ENCODE measurements around the gene OTULIN.

Gene OTULIN

DNA sequence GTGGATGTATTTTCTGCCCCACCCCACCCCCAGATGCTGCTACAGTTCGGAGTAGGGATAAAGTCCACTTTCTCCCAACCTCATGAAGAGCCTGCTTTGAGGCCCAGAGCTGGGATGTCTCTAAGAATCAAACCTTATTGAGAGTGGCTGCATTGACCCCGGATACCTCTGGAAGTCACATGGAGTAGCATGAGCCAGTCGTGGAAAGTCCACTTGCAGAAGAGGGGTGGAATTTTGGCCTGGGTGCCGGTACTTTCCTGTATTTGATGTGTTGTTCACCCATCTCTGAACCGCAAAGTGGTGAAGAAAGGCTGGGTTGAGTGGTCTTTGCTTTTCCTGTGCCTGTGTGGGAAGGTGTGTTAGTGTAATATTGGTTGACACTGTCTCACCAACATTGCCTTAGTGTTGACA, 3.7 kb downstream of the OTULIN start:
- no peak for DNase-seq (ENCODE audit: low spot score)

DNA sequence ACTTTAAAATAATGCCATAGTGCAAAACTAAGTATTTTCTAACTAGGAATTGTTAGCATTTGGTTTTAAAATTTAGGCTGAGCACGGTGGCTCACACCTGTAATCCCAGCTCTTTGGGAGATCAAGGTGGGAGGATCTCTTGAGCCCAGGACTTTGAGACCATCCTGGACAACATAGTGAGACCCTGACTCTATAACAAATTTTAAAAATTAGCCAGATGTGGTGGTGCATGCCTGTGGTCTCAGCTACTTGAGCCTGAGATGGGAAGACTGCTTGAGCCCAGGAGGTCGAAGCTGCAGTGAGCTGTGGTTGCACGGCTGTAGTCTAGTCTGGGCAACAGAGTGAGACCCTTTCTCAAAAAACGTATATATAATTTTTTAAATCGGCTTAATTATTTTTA, 4.9 kb downstream of the OTULIN start:
- DNase-seq (ENCODE audit: low spot score) = no peak

DNA sequence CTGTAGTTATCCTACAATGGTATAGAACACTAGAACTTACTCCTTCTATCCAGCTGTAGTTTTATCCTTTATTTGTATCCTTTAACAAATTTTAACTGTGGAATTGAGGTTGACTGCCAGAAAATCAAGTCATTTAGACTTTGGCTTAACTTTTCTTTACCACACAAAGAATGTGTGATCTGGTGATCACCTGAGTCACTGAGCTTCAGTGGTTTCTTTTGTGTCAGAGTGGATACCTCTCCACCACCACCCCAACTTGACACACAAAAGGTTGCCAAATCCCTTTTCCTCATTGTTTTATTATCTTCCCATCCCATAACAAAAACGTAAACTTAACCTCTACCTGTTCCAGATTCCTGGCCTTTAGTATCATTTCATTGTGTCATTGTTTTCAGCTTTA, 5.5 kb downstream of the OTULIN start:
- peak; percentile 18 for DNase-seq (ENCODE audit: low spot score)

DNA sequence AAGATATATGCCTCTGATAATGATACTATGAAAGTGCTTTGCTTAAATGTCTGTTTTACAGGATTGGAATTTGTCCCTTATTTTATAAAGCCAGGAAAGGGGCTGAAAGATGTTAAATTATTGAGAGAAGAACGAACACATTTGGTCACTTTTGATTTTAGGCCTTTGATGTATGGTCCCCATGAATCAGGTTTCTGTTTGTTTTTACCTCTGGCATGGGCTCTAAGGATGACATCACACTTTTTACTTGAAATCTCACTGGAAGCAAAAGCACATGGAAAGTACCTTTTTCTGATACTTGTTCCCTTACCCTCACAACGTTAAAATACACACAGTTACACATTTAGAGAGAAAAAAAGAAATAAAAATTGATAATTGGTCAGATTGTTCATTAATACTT, 6.9 kb downstream of the OTULIN start:
- DNase-seq (ENCODE audit: low spot score) = no peak

DNA sequence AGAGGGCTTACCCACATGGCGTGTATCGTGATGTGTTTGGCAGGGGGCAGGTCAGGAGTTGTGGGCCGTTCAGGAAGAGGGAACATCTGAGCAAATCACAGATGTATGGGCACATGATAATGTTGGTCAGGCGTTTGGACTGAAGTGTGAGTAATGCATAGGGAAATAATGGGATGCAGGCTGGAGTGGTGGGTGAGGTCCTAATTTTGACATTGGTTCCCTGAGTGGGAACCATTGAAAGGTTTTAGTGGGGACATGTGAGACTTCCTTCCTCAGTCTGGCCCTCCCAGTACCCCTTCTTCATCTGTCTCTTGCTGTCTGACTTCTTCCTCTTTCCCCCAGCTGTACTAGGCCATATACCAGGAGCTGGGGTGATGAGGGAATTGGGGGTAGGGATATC, 7.6 kb downstream of the OTULIN start:
- DNase-seq (ENCODE audit: low spot score) = no peak

DNA sequence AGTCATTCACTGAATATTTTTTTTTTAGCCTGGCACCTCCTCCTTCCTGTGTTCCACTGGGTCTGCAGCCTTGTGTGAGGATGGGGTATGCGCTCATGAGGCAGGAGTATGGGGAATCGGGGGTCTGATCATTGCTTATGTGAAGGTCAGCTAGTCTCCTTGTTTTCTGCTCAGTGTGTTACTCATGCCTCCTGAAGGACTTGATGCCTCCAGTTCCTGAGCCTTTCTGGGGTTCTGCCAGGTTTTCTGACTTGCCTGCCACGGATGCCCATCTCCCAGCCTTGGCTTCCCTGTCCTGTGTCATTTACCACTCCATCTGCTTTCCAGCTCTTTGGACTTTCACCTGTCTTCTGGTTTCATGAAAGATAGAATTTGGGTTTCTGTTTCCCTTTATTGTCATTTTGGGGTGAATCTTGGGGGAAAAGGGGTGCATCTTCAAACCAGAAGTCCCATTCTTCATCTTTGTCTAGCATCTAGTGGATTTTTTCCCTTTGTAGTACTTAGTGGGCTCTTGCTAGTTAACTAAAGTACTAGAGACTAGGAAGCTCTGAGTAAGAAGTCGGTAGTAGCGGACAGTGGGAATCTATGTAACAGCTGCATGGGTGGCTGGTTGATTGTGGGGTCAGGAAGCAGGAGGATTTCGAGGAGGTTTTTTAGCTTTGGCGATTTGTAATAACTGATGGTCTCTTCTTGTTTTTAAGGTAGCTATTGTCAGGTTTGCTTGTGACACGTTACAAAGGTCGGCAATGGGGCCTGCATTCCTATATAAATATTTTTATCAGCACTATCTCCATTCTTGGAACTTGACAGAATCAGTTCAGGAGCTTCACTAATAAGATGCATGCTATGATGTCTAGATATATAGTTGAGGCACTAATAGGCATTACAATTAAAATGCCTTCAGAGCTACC, 8.2 kb downstream of the OTULIN start:
- no peak for DNase-seq (ENCODE audit: low spot score)

DNA sequence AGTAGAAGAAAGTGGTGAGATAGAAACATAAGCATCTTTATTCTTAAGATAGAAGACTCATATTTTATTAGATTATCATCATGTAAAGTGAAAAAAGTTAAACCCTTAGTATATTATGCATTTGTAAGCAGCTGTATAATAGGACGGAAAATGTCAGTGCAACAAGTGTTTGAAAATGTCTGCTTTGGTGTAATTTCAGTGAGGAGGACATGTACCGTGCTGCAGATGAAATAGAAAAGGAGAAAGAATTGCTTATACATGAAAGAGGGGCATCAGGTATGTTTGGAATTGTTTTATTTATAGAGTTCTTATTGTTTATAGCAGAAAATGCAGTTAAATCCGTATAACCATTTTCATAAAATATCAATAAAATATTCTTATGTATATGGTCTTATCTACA, 8.9 kb downstream of the OTULIN start:
- DNase-seq (ENCODE audit: low spot score) = no peak

DNA sequence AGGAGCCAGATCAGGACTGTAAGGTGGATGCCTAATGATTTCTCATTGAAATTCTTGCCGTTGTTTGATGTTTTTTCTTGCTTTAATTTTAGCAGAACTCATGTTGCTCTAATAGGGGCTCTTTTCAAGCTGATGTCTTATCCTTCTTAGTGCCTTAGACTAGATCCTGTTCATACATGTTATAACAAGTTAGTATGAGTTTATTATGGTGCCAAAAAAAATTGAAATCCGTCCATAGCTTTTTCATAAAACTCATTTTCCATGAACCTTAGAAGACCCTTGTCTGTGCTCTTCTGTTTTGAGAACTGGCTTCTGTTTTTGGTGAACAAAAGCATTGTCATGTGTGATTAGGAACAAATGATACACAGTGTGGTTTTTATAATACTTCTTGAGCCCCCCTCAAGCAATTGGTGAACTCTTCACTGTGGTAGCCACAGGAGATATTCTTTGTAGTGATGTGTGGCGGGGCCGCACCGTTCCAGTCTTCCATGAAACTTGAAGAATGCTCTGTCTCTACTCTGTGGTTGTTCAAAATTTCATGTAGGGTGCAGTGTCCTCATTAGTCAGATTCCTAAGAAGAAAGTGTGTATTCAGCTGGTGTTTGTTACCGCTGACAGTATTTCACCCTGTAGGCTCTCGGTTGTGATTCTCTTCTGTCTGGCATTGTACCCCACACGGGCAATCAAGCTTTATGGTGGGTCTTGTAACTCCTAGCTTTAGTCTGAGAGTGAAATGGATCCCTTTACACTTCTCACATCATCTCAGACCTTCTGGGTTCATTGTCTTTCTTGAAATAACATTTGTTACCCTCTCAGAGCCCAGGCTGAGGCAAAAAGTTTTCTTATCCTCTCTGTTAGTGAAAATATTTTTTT, 10.7 kb downstream of the OTULIN start:
- DNase-seq (ENCODE audit: low spot score) = no peak

DNA sequence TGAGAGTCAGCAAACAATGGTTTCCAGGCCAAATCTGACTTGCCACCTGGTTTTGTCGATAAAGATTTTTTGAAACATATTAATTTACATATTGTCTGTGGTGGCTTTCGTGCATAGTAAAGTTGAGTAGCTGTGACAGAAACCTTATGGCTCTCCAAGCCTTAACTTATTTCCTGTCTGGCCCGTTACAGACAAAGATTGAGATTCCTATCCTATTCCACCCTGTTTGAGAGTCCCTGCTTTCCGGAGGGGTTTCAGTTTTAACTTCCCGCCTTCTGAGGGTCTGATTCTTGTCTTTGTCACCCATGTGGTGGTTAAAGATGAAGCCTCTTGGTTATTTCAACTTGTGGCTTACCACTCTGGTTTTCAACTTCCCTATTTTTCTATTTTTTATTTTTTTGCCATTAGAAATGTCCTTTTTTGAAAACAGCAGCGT, 11.4 kb downstream of the OTULIN start:
- no peak for DNase-seq (ENCODE audit: low spot score)

DNA sequence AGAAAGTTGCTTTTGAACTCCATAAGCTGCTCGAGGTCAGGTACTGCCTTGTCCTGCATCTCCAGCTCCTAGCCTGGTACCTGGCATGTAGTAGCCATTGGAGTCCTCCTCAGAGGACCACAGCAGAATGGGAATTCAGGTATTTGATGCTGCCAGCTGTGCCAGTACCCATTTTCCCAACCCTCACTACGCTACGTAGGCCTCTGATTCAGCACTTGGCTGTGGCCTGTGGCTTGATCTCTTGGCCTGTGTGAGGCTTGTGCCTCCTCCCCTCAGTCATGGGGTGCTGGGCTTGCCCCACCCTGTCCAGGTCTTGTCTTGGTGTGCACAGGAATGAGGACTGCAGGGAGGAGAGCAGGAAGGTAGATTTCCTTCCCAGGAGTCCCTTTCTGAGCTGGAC, 11.8 kb downstream of the OTULIN start:
- DNase-seq (ENCODE audit: low spot score) = peak; percentile 46

DNA sequence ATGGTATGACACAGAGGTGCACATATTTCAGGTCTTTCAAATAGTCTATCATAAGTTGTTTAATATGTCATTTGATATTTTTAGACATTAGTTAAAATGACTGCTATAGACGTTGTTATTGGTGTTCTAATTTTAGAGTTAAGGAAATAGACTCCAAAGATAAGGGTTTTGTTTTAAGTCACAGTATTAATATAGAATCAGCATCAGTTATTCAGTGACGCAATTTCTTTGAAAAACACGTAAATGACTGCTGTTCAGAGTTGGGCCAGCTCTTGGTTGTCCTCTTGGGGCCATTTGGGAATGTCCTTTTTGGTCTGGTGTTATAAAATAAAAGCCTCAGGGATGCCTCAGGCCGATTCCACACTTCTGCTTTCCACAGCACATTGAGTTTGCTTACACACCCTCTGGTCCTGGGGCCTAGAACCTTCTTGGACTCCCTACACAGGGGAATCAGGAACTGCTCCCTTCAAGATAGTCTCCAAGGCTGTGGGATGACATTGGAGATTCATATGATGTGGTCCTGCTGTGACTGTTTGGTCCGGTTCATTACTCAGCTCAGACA, 14.3 kb downstream of the OTULIN start:
- DNase-seq (ENCODE audit: low spot score) = no peak

DNA sequence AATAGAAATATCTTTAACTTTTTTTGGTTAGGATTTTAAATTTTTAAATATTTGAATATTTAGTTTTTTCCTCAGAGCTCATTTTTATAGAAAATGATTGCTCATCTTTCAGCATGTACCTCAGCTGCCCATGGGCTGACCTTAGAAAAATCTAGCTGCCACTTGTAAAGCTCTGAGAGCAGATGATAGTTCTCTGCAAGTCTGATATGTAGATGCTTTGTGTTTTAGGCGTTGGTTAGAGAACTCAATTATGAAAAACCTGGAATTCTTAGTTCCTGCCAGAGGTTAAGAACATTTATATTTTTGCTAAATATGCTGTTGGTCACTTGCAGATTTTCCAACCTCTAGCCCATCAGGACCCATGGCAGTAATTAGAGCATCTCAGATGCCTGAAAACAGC, 15.1 kb downstream of the OTULIN start:
- no peak for DNase-seq (ENCODE audit: low spot score)

DNA sequence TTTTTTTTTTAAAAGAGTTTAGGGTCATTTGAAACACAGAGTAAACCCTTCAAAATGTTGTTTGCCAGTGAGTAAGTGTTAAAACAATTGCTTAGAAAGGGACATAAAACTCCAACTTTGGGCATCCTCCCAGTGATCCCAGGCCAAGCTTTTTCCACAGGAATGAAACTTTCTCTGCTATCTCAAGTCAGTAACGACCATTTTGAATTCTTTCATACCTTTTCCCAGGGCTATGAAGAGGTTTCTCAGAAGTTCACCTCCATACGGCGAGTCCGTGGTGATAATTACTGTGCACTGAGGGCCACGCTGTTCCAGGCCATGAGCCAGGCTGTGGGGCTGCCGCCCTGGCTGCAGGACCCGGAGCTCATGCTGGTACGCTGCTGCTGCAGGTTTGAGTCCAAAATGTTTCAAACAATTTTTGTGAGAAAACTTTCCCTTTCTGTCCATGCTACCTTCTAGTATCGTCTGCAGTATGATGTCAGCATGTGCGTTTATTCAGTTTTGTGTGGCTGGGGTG, 16.8 kb downstream of the OTULIN start:
- DNase-seq (ENCODE audit: low spot score) = no peak

DNA sequence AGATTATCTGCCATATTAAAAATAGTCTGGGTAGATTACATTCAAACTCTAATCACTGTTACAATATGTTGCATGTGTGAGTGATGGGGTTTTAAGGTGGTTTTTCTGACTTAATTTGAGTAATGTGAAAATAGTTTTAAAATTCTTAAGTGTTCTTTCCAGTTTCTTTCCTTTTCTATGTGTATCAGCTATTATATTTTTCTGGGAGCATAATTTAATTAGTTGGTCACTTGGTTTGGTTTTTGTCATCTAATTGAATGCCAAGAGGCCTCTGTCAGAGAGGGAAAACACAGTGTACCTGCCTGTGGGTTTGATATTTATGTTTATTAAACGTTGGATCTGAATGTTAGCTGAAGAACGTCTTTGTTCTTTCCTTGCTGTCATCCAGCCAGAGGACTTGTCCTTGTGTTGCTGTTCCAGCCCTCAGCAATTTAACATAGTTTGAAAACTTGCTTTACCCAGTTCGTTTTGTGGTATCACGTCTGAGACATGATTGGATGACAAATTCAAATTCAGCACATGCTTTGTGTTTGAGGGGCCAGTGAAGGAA, 19.5 kb downstream of the OTULIN start:
- DNase-seq (ENCODE audit: low spot score) = no peak

DNA sequence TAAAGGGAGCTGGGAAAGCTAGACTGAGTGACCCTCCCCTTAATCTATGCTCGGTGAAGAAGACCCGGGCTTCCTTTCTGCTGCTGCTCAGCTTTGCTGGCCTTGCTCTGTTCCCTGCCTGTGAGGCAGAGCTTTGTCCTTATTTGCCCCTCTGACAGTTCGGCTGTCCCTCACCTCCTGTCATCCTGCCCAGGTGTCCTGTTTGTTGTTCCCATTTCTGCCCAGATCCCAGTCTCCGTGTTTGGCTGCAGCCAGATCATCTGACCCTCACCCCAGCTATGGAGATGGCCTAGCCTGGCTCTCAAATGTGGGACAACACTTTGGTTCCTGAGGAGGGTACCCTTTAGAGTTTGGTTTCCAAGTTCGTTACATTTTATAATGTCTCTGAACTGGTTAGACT, 20.2 kb downstream of the OTULIN start:
- DNase-seq (ENCODE audit: low spot score) = no peak

DNA sequence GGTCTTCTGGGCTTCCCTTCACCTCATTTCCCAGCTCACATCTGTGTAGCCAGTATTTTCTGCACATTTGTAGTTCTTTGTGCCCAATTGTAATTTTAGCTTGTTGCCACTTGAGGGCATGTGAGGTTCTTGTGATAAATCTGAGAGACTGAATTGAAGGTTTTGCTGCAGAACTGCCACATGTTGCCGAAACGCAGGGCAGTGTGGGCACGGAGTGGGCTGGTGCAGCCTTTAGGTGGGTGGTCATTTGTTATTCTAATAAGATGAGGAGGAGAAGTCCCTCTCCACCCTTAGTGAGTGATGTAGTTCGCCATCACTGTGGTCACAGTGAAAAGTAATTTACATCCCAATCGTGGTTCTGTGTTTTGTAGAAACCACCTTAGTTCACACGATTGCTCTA, 21.2 kb downstream of the OTULIN start:
- DNase-seq (ENCODE audit: low spot score) = peak; percentile 52

DNA sequence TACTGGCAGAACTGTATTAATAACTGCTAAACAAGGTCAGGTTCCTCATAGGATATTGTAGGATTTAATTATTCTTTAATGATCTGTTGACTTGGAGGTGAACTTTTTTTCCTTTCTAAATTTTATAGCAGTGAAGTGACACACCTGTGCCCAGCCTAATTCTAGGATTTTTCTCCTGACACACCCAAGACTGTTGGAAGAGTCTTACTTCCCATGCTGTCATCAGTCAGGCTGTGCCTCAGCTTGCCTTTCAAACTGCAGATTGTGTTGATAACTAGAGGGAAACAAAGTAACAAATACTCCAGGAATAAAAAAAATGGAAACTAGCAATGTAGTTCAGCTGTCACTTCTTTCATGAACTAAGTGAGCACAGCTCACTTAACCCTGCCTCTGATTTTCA, 22.0 kb downstream of the OTULIN start:
- no peak for DNase-seq (ENCODE audit: low spot score)

DNA sequence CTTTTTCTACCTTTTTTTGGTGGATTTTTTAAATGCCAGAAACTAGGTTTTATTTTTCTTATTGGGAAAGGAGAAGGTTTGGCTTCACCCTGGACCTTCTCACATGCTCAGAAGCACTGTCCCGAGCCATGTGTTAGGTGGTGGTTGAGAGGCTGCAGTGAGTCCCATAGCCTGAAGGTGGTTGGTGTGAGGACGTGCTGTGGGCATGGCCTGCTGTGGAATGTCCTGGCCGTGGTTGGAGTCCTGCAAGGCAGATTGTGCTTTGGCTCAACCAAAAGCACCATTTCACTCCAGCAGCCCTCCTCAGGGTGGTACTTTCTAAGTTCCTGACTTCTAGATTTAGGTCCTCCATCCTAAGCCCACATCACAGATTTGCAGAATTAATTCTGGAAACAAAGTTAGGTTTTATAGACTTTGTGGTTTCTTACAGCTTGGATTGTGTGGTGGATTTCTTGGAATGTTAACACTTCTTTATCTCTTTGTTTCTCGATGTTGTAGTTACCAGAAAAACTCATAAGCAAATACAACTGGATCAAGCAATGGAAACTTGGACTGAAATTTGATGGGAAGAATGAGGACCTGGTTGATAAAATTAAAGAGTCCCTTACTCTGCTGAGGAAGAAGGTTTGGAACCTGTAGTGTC, 22.6 kb downstream of the OTULIN start:
- DNase-seq (ENCODE audit: low spot score) = no peak

DNA sequence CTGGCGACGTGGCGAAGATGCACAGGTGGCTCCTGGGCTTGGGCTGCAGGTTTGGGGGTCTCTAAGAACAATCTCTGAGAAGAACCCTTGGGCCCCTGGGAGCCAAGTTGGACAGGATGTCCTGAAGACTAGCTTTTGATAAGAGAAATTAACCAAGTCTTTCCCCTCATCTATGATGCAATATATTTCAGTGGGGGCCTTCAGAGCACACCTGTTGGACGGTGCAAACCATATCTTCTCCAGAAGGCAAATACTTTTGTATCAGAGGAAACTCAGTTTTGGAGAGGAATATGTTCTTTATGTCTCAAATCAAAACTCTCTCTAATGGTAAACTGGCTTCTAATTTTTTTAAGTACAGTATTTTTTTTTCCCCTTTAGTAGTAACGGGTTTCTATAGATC, 28.6 kb downstream of the OTULIN start:
- no peak for DNase-seq (ENCODE audit: low spot score)

DNA sequence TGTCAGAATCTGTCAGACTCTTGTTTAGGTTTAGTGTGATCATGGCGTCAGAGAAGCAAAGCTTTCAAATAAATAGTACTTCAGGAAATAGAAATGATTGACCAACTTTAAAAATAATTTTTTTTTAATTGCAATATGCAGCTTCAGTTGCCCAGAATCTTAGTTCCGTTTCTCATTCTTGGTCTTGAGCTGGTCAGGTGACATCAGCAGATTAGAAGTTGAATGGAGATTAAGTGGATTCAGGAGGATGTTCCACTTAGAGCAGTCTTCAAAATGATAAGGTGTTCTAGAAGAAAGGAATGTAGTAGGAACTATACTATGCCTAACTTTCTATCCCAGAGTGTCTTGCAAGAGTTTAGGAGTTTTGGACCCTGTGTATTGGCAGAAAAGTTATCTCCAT, 30.6 kb downstream of the OTULIN start:
- no peak for DNase-seq (ENCODE audit: low spot score)

DNA sequence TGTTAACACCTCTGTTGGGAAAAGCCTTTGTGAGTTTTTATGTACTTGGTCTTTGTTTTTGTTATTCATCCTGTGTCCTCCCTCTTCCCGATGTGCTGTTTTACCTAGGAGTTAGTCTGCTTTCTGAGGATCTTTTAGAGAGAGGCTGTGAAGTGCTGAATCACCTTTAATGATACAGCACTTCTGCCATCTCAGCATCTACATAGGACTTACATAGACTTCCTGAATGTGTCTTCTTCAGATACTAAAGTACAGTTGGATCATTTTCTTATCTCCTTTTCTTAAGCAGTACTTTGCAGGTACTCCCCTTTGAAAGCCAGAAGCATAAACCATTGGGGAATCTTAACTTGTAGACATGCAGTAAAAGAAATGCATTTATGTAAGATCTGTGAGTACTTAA, 31.5 kb downstream of the OTULIN start:
- no peak for DNase-seq (ENCODE audit: low spot score)

DNA sequence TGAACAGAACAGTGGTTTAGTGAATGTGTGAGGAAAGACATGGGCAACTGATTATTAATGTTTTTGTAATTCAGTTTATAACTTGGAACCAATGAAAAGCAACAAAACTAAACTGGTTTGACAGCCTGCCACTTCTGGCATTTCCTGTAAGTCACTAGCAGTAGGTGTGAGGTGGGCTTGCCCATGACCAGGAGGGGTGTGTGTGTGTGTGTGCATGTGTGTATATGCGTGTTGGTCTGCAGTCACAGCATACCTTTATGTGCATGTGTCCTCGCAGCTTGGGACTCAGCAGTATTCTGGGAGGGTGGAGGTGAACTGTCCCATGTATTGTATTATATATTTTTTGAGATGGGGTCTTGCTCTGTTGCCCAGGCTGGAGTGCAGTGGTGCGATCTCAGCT, 32.3 kb downstream of the OTULIN start:
- DNase-seq (ENCODE audit: low spot score) = no peak
